Suppressor macrophage (primary cell): Measurements from ENCODE around the gene TNFAIP1.
"Not testable (repeated sequence)": the region's sequence is repeated elsewhere in the genome, so short reads cannot be mapped to it uniquely, and the experiment has no call there.

Experiments
- DNase-seq, 4 experiments: peaks; one replicate each; pipeline ENCODE4 v3.0.0-alpha.2; 2020 to 2022

TNFAIP1 gene

DNA sequence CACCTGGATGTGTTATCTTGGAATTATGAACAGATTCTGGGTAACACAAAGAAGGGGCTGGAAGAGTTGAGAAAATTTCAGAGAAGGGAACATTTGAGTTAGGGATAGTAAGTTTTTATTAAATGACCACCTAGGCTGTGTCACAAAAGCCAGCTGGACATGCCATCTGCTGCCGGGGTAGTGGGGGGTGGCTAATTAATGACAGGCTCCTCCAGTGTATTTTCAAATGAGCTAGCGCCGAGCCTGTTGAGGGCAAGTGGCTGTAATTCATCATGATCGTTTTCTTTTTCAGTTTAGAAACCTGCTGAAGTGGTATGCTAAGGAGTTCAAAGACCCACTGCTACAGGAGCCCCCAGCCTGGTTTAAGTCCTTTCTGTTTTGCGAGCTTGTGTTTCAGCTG is 10.3 kb upstream of the TNFAIP1 start:
- no peak for DNase-seq

DNA sequence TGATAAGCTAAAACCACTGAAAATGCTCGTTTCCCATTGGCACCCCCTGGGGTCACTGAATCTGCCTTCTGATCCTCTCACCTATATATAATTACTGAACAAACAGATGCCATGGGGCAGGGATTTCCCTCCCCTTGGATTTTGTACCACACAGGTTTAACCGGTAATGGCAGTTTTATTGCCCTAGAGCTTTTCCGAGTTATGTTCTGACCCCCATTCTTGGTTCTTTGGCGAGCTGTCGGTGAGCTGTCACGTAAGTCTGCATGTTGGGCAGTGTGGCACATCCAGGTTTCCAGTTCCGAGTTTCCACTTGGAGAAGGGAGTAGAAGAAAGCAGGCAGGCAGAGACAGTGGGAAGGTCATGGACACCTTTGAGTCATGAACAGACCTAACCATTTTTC is 9.4 kb upstream of the TNFAIP1 start:
- DNase-seq = no peak

DNA sequence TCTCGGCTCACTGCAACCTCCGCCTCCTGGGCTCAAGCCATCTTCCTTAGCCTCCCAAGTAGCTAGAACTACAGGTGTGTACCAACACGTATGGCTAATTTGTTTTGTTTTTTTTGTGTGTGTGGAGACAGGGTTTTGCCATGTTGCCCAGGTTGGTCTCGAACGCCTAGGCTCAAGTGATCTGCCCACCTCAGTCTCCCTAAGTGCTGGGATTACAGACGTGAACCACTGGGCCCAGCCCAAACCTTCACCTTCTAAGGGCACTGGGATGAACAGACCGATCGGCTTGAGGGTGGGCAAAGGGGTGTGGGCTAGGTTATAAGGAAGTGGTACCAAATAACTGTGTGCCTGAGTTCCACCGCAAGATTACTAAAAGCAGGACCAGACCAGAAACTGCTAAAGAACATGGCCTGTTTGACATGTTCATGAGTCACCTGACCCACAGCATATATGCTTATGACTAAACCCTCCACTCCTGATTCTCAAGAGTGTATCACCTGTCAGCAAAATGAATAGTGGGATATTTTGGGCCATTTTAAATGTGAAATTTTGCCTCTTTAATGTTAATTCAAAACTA is 8.4 kb upstream of the TNFAIP1 start:
- no peak for DNase-seq

DNA sequence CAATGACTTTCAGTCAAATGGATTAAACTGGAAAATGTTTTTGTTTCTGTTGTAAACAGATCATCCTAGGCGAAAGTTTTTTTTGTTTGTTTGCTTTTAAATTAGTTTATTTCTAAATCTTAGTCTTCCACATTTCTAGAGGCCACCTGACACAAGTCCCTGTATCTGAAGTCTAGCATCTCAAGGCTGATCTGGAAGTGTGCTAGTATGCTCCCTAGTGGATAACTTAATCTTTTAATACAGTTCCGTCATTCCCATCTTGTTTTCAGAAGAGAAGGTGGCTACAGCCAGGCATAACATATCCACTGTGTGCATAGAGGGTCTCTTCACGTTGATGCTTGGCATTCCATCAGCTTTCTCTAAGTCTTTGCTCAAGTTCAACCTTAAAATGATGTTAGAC is 7.9 kb upstream of the TNFAIP1 start:
- no peak for DNase-seq

DNA sequence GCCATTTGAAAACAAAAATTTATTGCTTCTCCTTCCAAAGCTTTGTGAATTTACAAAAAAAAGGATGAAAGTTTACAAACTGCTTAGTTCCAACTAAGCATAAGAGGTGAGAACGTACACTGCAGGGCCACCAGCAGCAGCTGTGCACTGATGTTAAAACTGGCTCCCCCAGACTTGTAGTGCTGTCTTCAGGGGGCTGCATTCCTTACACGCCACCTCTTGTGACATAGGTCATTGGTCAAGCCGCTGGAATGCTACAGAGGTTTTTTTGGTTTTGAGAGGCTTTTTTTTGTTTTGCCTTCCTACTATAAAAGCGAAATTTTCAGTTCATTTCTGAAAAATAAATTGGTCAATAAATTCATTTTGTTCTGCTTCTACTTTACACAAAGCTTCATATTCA is 7.2 kb upstream of the TNFAIP1 start:
- no peak for DNase-seq

DNA sequence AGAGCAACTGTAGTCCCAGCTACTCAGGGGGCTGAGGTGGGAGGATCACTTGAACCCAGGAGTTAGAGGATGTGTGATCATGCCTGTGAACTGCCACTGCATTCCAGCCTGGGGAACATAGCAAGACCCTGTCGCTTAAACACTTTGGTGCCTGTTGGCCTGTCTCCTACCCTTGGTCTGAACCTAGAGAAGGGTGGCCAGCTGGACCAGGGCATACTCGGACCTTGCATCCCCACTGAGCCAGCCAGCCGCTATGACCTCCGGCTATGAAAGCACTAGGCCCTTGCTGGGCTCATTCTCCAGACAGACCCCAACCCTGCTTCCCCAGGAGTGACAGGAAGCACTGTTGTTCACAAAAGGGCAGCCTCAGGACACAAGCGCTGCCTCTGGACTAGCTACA is 4.9 kb upstream of the TNFAIP1 start:
- DNase-seq = no peak

DNA sequence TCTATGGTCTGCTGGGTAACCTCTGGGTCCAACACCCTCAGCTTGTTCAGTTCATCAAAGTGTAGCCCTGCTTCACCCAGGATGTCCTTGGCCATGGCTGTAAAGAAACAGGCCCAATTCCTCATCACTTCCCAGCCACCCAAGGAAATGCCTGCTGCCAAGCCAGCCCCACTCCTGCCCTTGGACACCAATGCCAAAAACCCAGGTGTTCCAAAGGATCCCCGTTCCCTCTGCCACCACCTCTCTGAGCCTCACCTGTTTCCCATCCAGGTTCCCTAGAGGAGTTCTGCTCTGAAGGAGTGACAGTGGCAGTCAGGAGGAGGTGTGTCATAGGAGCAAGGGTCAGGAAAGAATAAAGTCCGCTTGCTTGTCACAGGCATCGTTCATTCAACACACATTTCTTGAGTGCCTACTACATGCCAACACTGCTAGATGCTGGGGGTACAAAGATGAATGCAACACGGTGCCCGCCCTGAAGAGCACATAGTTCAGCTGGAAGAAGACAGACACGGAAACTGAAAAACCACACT is 3.6 kb upstream of the TNFAIP1 start:
- DNase-seq = no peak

DNA sequence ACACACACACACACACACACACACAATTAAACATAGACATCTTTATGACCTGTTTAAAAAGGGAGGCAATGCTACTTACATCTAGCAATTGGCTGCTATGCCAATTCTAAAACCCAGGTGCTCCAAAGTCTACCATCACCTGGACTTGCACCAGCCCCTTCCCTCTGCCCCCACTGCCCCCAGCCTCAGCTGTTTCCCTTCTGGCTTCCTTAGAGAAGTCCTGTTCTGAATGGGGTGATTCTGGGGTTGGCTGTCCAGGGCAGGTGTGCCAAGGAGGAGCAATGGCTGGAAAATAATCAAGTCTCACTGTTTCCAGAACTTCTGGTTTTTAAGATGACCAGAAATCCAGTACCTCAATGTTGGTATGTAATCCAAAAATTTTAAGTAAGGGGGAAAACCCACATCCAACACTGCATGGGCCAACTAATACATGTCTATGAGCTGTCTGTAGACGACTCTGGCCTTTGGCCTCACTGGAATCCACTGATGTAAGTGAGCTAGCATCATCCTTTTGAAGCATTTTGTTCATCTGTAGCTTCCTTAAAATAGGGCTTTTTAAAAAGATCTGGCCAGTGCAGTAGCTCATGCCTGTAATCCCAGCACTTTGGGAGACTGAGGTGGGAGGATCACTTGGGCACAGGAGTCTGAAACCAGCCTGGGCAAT is 2.3 kb upstream of the TNFAIP1 start:
- DNase-seq = no peak

DNA sequence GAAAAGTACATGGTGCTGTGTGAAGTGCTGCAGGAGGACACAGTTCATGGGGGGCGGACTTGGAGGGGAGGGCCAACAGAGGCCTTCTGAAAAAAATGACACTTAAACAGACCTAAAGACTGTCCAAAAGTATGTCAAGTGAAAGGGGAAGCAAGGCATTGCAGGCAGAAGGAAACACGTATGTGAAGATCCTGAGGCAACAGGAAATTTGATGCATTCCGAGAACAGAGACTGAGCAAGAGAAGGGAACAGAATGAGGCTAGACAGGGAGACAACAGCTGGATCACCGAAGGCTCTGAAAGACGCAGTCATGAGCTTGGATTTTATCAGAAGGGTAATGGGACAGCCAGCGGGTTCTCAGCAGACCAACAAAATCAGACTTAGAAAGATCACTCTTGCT is 1.4 kb upstream of the TNFAIP1 start:
- DNase-seq = peak; percentile 29 to 62 (median 50)

DNA sequence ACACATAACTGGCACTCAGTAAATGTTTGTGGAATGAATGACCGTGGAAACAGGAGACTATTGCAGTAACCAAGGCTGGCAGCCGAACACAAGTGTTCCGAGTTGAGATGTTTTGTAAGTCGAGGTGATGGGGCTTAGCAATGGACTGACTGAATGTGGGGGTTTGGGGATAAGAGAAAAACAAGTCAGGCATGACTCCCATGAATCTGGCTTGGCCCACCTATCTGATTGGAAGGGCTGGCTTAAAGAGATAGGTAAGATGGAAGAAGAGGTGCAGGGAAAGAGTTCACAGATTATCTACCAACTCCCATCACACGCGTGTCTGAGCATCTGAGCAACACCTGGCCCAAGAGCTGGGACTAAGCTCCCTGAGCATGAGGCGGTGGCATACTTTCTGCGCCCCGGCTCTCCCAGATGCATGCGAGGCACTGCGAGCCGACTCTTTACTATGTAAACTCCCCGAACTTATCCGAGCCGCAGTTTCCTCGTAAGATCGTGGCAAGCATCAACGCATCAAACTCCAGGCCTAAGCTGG is 828 bp upstream of the TNFAIP1 start:
- DNase-seq = no peak

DNA sequence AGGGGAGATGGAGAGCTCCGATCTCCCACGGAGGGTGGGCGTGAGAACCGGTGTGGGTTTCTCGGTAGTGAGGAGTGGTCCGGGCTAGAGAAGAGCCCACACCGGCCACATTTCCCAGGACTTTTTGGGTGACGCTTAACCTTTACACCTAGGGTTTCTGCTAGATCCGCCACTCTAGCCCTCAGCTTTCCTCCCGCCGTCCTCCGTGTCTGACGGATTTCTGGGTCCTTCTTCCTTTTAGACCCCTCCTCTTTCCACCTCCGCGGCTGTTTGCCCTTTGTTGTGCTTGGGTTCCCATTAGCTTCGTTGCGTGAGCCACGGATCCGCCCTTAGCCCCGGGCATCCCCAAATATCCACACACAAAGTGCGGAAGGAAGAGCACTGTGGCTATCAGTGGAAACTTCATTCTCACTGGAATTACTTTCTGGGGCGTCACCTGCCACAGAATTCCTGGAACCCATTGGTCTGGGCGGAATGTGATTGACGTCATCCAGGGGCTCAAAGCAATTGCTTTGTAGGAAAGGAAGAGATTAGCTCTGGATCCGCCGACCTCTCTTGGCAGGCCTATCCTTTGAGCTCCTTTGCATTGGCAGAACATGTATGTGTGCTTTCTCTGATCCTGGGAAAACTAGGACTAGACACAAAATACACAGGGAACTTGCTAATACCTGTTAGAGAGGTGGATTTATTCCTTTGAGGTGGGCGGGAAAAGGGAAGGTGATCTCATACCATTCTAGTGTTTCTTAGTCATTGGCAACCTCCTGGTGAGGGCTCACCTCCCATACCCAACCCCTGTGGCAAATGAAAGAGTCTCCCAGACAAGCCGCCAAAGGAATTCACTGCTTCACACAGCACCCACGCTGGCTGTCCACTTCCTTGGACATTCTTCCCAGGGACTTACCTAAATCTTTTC is 654 bp downstream of the TNFAIP1 start:
- DNase-seq = peak in 3 of 4 experiments; percentile 31 to 49 (median 38)

DNA sequence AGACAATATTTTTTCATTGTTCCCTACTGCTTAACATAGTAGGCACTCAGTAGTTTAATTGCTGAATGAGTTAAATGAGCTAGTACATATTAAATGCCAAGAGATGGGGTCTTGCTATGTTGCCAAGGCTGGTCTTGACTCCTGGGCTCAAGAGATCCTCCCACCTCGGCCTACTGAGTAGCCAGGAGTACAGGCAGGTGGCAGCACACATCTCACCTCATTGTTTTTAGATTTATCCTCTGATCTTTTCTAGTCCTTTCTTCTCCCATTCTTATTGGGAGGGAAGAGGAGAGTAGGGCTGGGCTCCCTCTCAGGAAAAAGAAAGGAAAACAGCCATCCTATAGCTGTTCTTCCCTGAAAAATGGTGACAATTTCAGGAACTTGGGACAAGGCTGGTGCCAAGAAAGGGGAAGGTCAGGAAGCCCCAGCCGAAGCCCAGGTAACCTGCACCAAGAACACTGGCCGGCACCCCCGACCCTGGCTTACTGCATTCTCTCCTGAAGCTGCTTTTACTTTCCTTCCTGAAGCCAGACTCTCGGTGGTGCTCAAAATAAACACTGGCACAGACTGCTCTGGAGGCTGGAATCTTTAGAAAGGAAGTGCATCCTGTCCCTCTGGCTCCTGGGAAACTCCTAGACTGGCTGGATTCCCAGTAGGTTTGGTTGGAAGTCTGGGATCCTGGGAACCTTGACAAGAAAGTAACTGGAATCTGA is 2.7 kb downstream of the TNFAIP1 start:
- no peak for DNase-seq

DNA sequence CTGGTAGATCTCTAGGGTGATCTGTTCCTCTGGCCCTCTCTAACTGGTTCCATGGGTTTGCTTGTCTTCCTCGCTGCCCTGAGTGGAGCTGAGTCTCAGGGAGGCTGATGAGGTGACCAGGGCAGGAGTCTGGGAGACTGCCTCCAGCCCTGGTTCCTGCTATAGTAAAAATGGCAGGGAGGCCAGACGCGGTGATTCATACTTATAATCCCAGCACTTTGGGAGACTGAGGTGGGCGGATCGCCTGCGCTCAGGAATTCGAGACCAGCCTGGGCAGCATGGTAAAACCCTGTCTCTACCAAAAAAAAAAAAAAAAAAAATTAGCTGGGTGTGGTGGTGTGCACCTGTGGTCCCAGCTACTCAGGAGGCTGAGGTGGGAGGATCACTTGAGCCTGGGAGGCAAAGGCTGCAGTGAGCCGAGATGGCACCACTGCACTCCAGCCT is 3.2 kb downstream of the TNFAIP1 start:
- DNase-seq = not testable (repeated sequence)

DNA sequence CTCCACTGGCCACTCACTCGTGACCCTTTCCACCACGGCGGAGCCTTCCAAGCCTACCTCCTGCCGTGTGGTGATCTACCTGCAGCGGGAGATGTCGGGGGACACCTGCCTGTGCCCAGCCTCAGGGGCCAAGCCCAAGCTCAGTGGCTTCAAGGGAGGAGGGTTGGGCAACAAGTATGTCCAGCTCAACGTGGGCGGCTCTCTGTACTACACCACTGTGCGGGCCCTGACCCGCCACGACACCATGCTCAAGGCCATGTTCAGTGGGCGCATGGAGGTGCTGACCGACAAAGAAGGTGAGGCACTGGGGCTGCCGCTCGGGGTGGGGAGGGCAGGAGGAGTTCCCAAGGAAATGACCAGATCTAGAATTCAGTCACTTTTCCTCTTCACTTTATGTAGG is 3.9 kb downstream of the TNFAIP1 start:
- DNase-seq = no peak

DNA sequence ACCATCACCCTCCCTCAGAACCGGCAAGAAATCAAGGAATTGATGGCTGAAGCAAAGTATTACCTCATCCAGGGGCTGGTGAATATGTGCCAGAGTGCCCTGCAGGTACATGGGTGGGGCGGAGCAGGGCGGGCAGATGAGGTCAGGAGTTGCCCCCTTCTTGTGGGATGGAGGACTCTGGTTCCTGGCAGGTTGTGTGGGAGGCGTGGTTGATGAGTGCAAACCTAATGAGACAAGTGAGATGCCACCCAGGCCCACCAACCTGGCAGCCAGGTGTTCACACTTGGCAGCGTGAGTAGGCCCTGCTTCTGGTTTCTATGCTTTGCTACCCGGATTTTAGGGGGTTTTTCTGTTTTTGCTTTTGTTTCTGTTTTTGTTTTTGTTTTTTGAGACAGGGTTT is 4.8 kb downstream of the TNFAIP1 start:
- no peak for DNase-seq

DNA sequence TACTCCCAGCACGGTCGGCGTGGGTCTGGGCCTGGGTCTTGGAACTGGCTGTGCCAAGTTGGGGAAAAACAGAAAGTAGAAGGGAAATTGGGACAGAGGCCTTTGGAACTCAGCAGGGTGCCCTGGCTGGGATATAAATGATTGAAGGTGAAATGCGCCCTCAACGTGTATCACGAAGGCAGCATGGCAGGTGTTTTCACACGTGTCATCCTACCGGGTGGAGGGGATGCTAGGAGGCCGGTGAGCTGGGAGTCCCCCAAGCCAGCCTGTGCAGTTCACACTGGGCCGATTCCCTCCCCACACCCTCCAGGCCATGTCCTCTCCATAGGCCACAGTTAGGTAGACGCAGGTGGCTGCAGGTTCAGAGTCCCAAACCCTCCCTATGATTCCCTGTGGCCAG is 6.0 kb downstream of the TNFAIP1 start:
- no peak for DNase-seq

DNA sequence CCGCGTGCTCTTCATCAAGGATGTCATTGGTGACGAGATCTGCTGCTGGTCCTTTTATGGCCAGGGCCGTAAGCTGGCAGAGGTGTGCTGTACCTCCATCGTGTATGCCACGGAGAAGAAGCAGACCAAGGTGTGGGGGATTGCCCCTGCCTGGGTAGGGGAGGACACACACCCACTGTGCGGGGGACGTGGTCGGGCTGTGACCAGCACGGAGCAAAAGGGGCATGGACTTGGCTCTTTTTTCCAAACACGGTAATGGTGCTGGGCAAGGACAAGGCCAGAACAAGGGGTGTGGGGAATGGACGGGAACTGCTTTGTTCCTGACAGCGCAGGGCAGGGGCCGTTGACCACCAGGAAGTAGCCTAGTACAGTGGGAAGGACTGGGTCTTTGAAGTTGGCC is 6.8 kb downstream of the TNFAIP1 start:
- no peak for DNase-seq

DNA sequence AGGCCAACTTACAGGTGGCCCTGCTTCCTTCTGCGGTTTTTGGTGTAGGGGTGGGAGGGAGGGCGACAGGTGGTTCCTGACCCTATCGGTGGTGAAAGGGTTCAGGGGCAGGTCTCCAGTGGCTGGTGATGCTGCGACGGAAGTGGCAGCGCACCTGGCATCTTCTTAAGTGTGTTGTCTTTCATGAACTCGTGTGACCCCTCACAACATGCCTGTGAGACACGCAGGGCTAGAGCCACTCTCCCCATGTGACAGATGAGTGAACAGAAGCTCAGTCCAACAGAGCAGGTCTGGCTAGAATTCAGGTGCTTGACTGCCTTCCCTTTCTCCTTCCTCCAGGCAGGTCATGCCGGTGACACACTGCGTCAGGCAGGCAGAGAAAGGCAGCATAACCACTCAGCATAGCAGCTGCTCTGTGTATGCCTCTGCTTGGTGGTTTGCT is 8.0 kb downstream of the TNFAIP1 start:
- DNase-seq = no peak

DNA sequence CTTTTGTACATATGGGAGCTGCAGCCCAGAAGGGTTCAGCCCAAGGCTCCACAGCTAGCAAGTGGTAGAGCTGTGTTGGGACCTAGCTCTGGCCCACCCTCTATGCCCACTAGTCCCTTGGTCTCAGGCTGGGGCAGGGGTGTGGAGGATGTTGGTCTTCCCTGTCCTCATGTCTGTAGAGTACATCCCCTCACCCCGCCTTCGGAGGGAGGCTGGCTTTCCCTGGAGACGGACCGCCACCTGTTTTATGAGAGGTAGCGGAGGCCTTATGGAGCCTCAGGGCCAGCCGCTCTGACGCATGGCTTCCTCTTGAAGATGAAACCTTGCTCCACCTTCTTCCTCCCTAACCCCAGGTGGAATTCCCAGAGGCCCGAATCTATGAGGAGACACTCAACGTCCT is 8.4 kb downstream of the TNFAIP1 start:
- no peak for DNase-seq

DNA sequence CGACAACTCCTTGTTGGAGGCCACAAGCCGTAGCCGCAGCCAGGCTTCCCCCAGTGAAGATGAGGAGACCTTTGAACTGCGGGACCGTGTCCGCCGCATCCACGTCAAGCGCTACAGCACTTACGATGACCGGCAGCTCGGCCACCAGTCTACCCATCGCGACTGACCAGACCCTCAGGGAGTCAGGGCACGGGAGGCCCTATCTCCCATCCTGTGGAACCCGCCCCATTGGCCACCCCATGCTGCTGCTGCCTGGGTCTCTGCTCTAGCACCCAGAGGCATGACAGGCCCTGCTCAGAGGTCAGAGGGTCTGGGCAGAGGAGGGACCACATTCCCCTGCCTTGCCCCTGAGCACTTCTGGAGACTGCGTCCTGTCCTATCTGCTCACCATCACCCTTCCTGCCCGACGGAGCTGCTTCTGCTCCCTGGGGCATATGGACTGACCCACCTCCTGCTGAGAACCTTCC is 8.9 kb downstream of the TNFAIP1 start:
- DNase-seq = no peak

DNA sequence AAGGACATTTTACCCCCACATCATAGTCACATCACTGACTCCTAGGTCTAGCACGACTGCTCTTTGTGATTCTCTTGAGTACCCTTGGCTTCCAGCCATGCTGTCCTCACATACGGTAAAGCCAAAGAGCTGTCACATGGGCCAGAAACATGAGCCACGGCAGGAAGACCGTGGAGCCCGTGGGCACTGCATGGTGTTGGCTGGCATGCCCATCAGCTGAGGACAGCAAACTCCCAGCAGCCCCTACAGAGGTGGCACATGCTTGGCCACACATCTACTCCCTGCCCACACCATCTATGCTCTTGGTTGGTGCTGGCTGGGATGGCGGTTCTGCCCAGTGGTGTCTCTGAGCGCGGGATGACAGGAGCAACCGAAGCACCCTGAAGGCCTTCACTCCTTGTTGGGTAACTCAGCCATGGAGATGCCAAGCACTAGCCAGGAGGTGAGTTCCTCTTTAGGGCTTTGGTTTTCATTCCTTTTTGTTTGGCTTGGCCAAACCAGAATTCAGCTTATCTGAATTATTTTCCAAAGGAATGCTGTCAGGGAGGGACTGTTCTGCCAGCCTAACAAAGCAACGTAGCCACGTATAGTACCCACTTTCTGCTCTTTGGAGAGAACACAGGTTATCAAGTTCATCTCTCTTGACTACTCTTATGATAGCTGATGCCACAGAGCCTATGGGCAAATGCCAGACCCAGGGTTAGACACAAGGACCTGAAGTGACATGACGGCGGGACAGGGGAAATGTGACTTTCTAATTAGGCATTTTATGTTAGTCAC is 10.0 kb downstream of the TNFAIP1 start:
- DNase-seq = no peak

DNA sequence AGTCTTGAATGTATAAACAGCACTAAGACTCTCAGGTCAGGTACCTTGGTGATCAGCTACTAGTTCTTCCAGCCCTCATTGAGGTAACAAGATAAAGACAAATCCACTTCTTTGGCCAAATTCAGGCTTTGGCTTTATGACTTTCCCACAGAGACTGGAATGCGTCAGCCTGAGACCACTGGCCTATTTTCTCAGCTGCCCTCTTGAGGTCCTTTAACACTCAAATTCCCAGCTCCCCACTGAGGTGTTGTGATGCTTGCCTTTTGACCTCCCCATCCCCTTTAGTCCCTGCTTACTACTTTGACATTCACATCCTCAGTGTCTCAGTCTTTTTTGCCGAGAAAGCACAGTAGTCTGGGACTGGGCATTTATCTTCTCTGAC is 10.6 kb downstream of the TNFAIP1 start:
- no peak for DNase-seq
